H1 (cell line): Measurements from ENCODE around the gene TRIM7. TPM values are rescaled to one million over a fixed set of nuclear protein-coding genes. Genes with fewer than 3 reads are reported as not detected.
A peak's percentile ranks its signal among the peaks of the same experiment; 100 is the strongest.

Source experiments
- CTCF ChIA-PET: fragments of 300-600 bp; sonication (Branson Sonifier 250); formaldehyde crosslinking; loops from one replicate; lab custom pipeline; 2021; ENCODE audit not compliant: partially characterized antibody; lab: Charles Lee
- POLR2A ChIA-PET: fragments of 300-600 bp; sonication (Branson Sonifier 250); formaldehyde crosslinking; loops from one replicate; lab custom pipeline; 2021; ENCODE audit warnings: inconsistent platforms; ENCODE audit not compliant: partially characterized antibody; lab: Charles Lee
- DNase-seq, 2 experiments: peaks; one replicate each; pipeline versions ENCODE4 v3.0.0 to v3.0.0-alpha.2; 2010 to 2022; ENCODE audit warnings: low spot score in 2 of 2, low read depth in 1 of 2, mixed read lengths in 1 of 2
- FAIRE-seq: peaks from 2 replicates; lab custom pipeline; 2011; peaks lifted over from hg19 to GRCh38; lab: Jason Lieb, UNC
- H2AFZ ChIP-seq: 2 replicates; pipeline ENCODE4 v1.8.1; 2012; ENCODE audit warnings: low read length, inconsistent platforms
- H2AK5ac ChIP-seq: 2 replicates; pipeline ENCODE4 v1.6.1; 2013; ENCODE audit warnings: low read depth, low read length
- H2BK120ac ChIP-seq: replicated peaks from 2 replicates; pipeline ENCODE3; 2013; ENCODE audit warnings: low read depth, low read length, inconsistent platforms
- H2BK12ac ChIP-seq: 2 replicates; pipeline ENCODE4 v1.6.1; 2013; ENCODE audit warnings: low read depth, low read length
- H2BK15ac ChIP-seq: 2 replicates; pipeline ENCODE4 v1.6.1; 2013; ENCODE audit warnings: low read length
- H2BK20ac ChIP-seq: 2 replicates; pipeline ENCODE4 v1.6.1; 2013; ENCODE audit warnings: low read length
- H2BK5ac ChIP-seq: 2 replicates; pipeline ENCODE4 v1.6.1; 2013; ENCODE audit warnings: low read depth, low read length
- H3K14ac ChIP-seq: 2 replicates; pipeline ENCODE4 v1.6.1; 2013; ENCODE audit warnings: inconsistent platforms; ENCODE audit not compliant: insufficient read length
- H3K18ac ChIP-seq: 2 replicates; pipeline ENCODE4 v1.6.1; 2013; ENCODE audit warnings: low read length; ENCODE audit errors: extremely low read depth
- H3K23ac ChIP-seq: 2 replicates; pipeline ENCODE4 v1.6.1; 2013; ENCODE audit warnings: inconsistent platforms; ENCODE audit not compliant: insufficient read length
- H3K23me2 ChIP-seq: 2 replicates; pipeline ENCODE4 v1.6.1; 2013; ENCODE audit warnings: low read depth, low read length
- H3K27ac ChIP-seq: 2 replicates; pipeline ENCODE4 v1.6.1; 2011; ENCODE audit warnings: low read depth, low read length, inconsistent platforms
- H3K27me3 ChIP-seq, 4 experiments: replicated peaks in 1 of 4; 1 replicate in 1 of 4; 2 replicates in 3 of 4; pipeline versions ENCODE4 v1.6.1 to v1.8.1; 2011 to 2013; ENCODE audit warnings: low read length in 3 of 4, mild to moderate bottlenecking in 3 of 4, inconsistent platforms in 2 of 4, mixed read lengths in 2 of 4, moderate library complexity in 1 of 4; ENCODE audit not compliant: control insufficient read depth in 3 of 4, insufficient read depth in 3 of 4; ENCODE audit errors: extremely low read depth in 1 of 4
- H3K36me3 ChIP-seq, 4 experiments: 2 replicates each; pipeline versions ENCODE4 v1.6.1 to v1.8.1; 2011 to 2013; ENCODE audit warnings: mild to moderate bottlenecking in 4 of 4, low read length in 3 of 4, moderate library complexity in 2 of 4, control low read depth in 1 of 4, inconsistent platforms in 1 of 4; ENCODE audit not compliant: insufficient read depth in 4 of 4, control insufficient read depth in 2 of 4
- H3K4ac ChIP-seq: replicated peaks from 2 replicates; pipeline ENCODE3; 2013; ENCODE audit warnings: low read length, low read depth, mixed read lengths, inconsistent platforms; ENCODE audit not compliant: insufficient read length
- H3K4me1 ChIP-seq, 4 experiments: replicated peaks in 1 of 4; 1 replicate in 1 of 4; 2 replicates in 3 of 4; pipeline versions ENCODE4 v1.6.1 to v1.8.1; 2011 to 2013; ENCODE audit warnings: low read length in 3 of 4, inconsistent platforms in 2 of 4, mixed read lengths in 1 of 4; ENCODE audit not compliant: insufficient read depth in 4 of 4, control insufficient read depth in 3 of 4
- H3K4me2 ChIP-seq, 2 experiments: 2 replicates each; pipeline versions ENCODE4 v1.6.1 to v1.8.1; 2011 to 2013; ENCODE audit warnings: low read depth in 2 of 2, low read length in 2 of 2, control low read depth in 1 of 2, inconsistent platforms in 1 of 2, mild to moderate bottlenecking in 1 of 2; ENCODE audit not compliant: insufficient read depth in 1 of 2
- H3K4me3 ChIP-seq, 4 experiments: fragments of 200-600, 300-600 bp in 1 of 4; sonication (generic), shearing (Covaris generic), sonication (Bioruptor Twin) in 1 of 4; 2 replicates each; pipeline versions ENCODE4 v1.5.1 to v1.8.1; 2011 to 2016; ENCODE audit warnings: low read length in 4 of 4, low read depth in 3 of 4, control low read depth in 2 of 4, inconsistent platforms in 2 of 4, mild to moderate bottlenecking in 2 of 4, mixed read lengths in 1 of 4, moderate library complexity in 1 of 4; ENCODE audit not compliant: insufficient read depth in 2 of 4; ENCODE audit errors: extremely low read depth in 1 of 4
- H3K56ac ChIP-seq: replicated peaks from 2 replicates; pipeline ENCODE3; 2013; ENCODE audit warnings: low read depth, mild to moderate bottlenecking, mixed read lengths, low read length, inconsistent platforms; ENCODE audit not compliant: insufficient read length
- H3K79me1 ChIP-seq: 2 replicates; pipeline ENCODE4 v1.6.1; 2013; ENCODE audit warnings: low read depth, low read length, control low read depth
- H3K79me2 ChIP-seq, 2 experiments: 2 replicates each; pipeline versions ENCODE4 v1.6.1 to v1.8.1; 2012 to 2013; ENCODE audit warnings: low read length in 2 of 2, mild to moderate bottlenecking in 2 of 2, inconsistent platforms in 1 of 2; ENCODE audit not compliant: insufficient read depth in 2 of 2, control insufficient read depth in 1 of 2
- H3K9ac ChIP-seq, 4 experiments: replicated peaks in 1 of 4; 1 replicate in 1 of 4; 2 replicates in 3 of 4; pipeline versions ENCODE4 v1.6.1 to v1.8.1; 2011 to 2013; ENCODE audit warnings: low read depth in 3 of 4, low read length in 3 of 4, control low read depth in 2 of 4, mild to moderate bottlenecking in 2 of 4, moderate library complexity in 2 of 4, inconsistent platforms in 1 of 4; ENCODE audit errors: extremely low read depth in 1 of 4
- H3K9me3 ChIP-seq, 2 experiments: 2 replicates each; pipeline versions ENCODE4 v1.6.1 to v1.8.1; 2012 to 2013; ENCODE audit warnings: mild to moderate bottlenecking in 2 of 2, moderate library complexity in 2 of 2, control low read depth in 1 of 2, inconsistent platforms in 1 of 2, low read depth in 1 of 2, low read length in 1 of 2, mixed read lengths in 1 of 2; ENCODE audit not compliant: insufficient read depth in 2 of 2
- H4K20me1 ChIP-seq, 2 experiments: replicated peaks in 1 of 2; 2 replicates each; pipeline versions ENCODE3 to v1.8.1; 2011 to 2013; ENCODE audit warnings: inconsistent platforms in 2 of 2, low read length in 2 of 2, mild to moderate bottlenecking in 1 of 2; ENCODE audit not compliant: insufficient read depth in 2 of 2, control insufficient read depth in 1 of 2
- H4K5ac ChIP-seq: 2 replicates; pipeline ENCODE4 v1.6.1; 2013; ENCODE audit warnings: low read length, low read depth, mixed read lengths, inconsistent platforms; ENCODE audit not compliant: insufficient read length
- H4K8ac ChIP-seq: 2 replicates; pipeline ENCODE4 v1.8.0; 2013; ENCODE audit warnings: mild to moderate bottlenecking, moderate library complexity, low read length, inconsistent platforms; ENCODE audit not compliant: insufficient read depth; ENCODE audit errors: extremely low read depth
- H4K91ac ChIP-seq: replicated peaks from 2 replicates; pipeline ENCODE3; 2013; ENCODE audit warnings: low read length, mixed read lengths, inconsistent platforms; ENCODE audit not compliant: insufficient read length
- EZH2 ChIP-seq: fragments of 200-600 bp; sonication (generic); IDR thresholded peaks from 2 replicates; pipeline ENCODE4 v1.7.1; 2012; ENCODE audit warnings: low read depth, mild to moderate bottlenecking, moderate library complexity, low read length, inconsistent platforms; ENCODE audit not compliant: severe bottlenecking
- POLR2A ChIP-seq, 2 experiments: IDR thresholded peaks; 1 replicate in 1 of 2; 2 replicates in 1 of 2; pipeline ENCODE4 v1.6.1; 2011; ENCODE audit warnings: low read depth in 2 of 2, low read length in 2 of 2, mild to moderate bottlenecking in 2 of 2; ENCODE audit errors: control extremely low read depth in 1 of 2
- RNF2 ChIP-seq: fragments of 200-900, 300-1000 bp; sonication (generic); IDR thresholded peaks from 2 replicates; pipeline ENCODE4 v1.7.1; 2016; ENCODE audit warnings: borderline replicate concordance, low read depth, mild to moderate bottlenecking, antibody characterized with exemption, low read length; ENCODE audit not compliant: poor library complexity, severe bottlenecking; ENCODE audit errors: missing control alignments
- SUZ12 ChIP-seq: fragments of 200-600 bp; sonication (generic); IDR thresholded peaks from 2 replicates; pipeline ENCODE4 v1.6.1; 2012; ENCODE audit warnings: mild to moderate bottlenecking, inconsistent platforms, low read length, moderate library complexity, mixed read lengths
- WGBS, 2 experiments: shearing (Covaris generic) in 1 of 2; methylation state at CpG; one replicate each; pipeline versions ENCODE4 v1.1.6 to v1.1.7; 2013 to 2015; ENCODE audit warnings: low lambda C conversion rate in 2 of 2, mixed read lengths in 2 of 2, inconsistent platforms in 1 of 2, low coverage in 1 of 2, missing lambda C conversion rate in 1 of 2; ENCODE audit not compliant: insufficient replicate concordance in 2 of 2, insufficient coverage in 1 of 2, insufficient read length in 1 of 2; ENCODE audit errors: extremely low coverage in 1 of 2, missing lambda C conversion rate in 1 of 2; 5-methylcytosine and 5-hydroxymethylcytosine counted together
- polyA plus RNA-seq, 7 experiments: library from polyadenylated mRNA; depleted of rRNA in 3 of 7; stranded (reverse) in 5 of 7; unstranded in 2 of 7; fragments of >200 nt in 5 of 7; fragments of 200-250 nt in 2 of 7; gene quantifications; 1 replicate in 5 of 7; 2 replicates in 1 of 7; 4 replicates in 1 of 7; pipeline versions ENCODE4 v1.2.1 to v1.2.3, GENCODE V29; 2011 to 2013; ENCODE audit warnings: missing spikeins in 2 of 7, mixed read lengths in 2 of 7
- total RNA-seq: library from RNA; stranded (reverse); fragmentation: NEBNext Ultra II Directional; extraction: Animal tissue kit (Norgen Biotek cat#: 25700); gene quantifications from 2 replicates; pipeline ENCODE4 v1.2.1, GENCODE V29; 2021

TRIM7 gene
- total and polyA plus RNA-seq, 2 of the 8 experiments (the other 6 are each of a cell fraction or from before 2014, with no cell fraction given), result 0.36 to 0.47 TPM

DNA sequence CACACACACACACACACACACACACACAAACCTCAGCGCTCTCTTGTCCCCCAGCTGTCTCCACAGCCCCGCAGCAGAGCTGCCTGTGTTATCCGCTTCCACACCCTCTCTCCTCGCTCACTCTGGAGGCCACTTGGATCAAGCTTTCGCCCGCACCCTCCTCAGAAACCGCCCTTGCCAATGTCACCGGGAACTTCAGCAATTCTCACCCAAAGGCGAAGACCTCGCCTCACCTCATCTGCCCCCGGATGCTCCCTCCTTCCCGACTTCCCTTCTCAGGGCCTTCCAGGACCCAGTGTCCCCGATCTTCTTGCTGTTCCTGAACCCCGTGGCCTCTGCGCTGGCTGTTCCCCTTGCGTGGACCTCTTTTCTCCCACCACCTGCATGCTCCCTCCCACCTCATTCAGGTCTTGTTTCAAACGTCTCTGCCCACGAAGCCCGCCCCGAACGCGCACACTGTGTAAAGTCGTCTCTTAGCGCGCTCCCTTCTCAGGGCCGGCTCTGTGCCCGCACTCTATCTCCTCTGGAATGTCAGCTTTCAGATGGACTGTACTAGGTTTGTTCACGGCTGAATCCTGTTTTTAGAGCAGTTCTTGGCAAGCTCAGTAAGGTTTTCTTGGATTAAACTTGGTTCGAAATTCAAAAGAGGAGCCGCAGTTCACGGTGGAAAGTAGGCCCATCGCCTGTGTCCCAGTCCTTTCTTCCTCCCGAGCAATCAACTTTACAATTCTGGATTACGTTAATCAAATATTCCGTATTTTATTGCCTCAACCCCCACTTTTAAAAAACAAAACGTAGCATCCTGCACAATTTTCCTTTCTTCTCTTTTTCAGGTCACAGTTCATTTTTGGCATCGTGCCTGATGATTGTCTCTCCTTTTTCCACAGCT is 1.0 kb upstream of the TRIM7 start:
- H3K9ac ChIP-seq, result peak overlapping the region in 1 of 4 experiments; percentile 54; a peak in 3 of 7 replicates
- H2AFZ ChIP-seq, result peak overlapping the region; percentile 8; the same call in 1 of the 2 replicates
- no peak for FAIRE-seq

More for the DNA sequence above, 1.0 kb upstream of the TRIM7 start:
- peak overlapping the region; percentile 55 to 87 (median 80) for H3K4me3 ChIP-seq
- H2BK12ac ChIP-seq, result 0 out of 2 replicates have a peak overlapping the region, but pooled peaks have one; percentile 27
- H3K4me1 ChIP-seq, result peaks cover 0 to 13% (median 6%) of the 10 kb centered on the region in 4 experiments; a peak in 6 of 7 replicates
- TF ChIP-seq RNF2, result peak; percentile 51
- no peak for TF ChIP-seq POLR2A (IDR thresholded peaks at IDR 0.05; ENCODE audit: control extremely low read depth in 1 of 2, low read depth in 2 of 2, low read length in 2 of 2)
- peak; percentile 89 for TF ChIP-seq SUZ12
- peak; percentile 89 for TF ChIP-seq EZH2
- H3K18ac ChIP-seq, result no peak overlapping the region
- H3K4ac ChIP-seq, result no peak overlapping the region
- 0 out of 2 replicates have a peak overlapping the region, but pooled peaks have one; percentile 46 for H2BK15ac ChIP-seq
- ChIA-PET CTCF (interaction anchor here (0.6 to 14.5 kb wide), 8 partner anchors 9 to 1060 kb away, joined by 3 to 197 read pairs (median 6); no protein-coding TSS in a partner anchor), POLR2A (interaction anchor here (1.1 to 8.4 kb wide), 7 partner anchors 11 to 45 kb away, joined by 4 to 90 read pairs (median 5); partner anchors contain the start of genes RACK1 and TRIM41)
- peaks cover 0 to 7% (median 0%) of the 10 kb centered on the region in 4 experiments; a peak in 1 of 8 replicates for H3K36me3 ChIP-seq
- WGBS, 2 experiments, result 5% methylated on average over 36 of the region's 37 CpGs; no CpG with 5 or more reads in 1 of the 2 experiments
- peak overlapping the region; percentile 93 to 99 for H3K4me2 ChIP-seq
- H3K79me2 ChIP-seq, result no peaks in the 10 kb centered on the region
- peaks cover 24% of the 10 kb centered on the region for H3K23me2 ChIP-seq
- no peak overlapping the region for H2BK20ac ChIP-seq
- H3K14ac ChIP-seq, result no peak overlapping the region
- H3K9me3 ChIP-seq, result no peaks in the 10 kb centered on the region
- no peak overlapping the region for H2BK120ac ChIP-seq
- no peak overlapping the region for H4K5ac ChIP-seq
- no peak overlapping the region for H4K91ac ChIP-seq
- no peak overlapping the region for H3K56ac ChIP-seq
- H3K27me3 ChIP-seq, result peaks cover 28 to 55% (median 46%) of the 10 kb centered on the region in 4 experiments
- H3K27ac ChIP-seq, result no peak overlapping the region
- peaks cover 0 to 2% of the 10 kb centered on the region in 2 experiments for H4K20me1 ChIP-seq
- no peaks in the 10 kb centered on the region for H3K79me1 ChIP-seq
- DNase-seq, result no peak
- H2BK5ac ChIP-seq, result no peak overlapping the region
- H3K23ac ChIP-seq, result no peak overlapping the region
- no peak overlapping the region for H2AK5ac ChIP-seq
- H4K8ac ChIP-seq, result no peak overlapping the region
